Measurements from ENCODE around the gene TBCA. TPM values are rescaled to one million over a fixed set of nuclear protein-coding genes. Genes with fewer than 3 reads are reported as not detected.

The TBCA gene
- total RNA-seq, 1 experiment from 2014 or later = 330 TPM

DNA sequence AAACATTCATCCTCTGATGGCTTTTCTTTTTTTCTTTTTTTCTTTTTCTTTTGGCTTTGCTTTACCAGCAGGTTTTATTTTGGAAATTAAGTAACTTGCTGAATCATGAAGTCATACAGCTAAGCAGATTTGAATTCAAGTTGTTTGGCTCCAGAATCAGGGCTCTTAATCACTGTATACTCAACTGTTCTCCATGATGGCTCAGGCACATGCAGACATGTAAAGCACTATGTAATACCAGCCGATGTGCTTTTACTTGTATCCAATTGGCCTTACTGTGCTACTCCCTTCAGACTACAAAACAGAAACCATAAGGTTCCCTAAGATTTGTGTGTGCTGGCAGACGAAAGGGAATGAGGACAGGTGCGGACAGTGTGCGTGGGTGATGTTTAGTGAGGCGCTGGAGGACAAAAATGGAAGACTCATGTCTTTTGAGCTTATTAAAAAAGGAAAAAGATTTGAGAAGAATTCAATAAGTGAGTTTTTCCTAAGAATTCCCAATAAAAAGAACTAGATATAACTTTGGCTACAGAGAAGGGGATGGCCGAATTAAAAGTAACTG, 92.9 kb downstream of the TBCA start:
- Histone ChIP-seq H3K36me3 (ENCODE audit: control insufficient read depth, insufficient read depth, low read length) (no peaks in the 10 kb centered on the region), H3K4me1 (no peaks in the 10 kb centered on the region), H3K4me3 (ENCODE audit: low read depth, low read length) (no peak overlapping the region), H3K9me3 (no peaks in the 10 kb centered on the region), H3K27me3 (replicated peaks; ENCODE audit: control insufficient read depth, insufficient read depth, low read length) (no peaks in the 10 kb centered on the region)
- Mint-ChIP-seq H3K4me1 (ENCODE audit: low read depth, unreplicated experiment) (no peaks in the 10 kb centered on the region), H3K36me3 (ENCODE audit: insufficient read depth, unreplicated experiment) (peaks cover 5% of the 10 kb centered on the region), H3K27me3 (ENCODE audit: insufficient read depth, unreplicated experiment) (no peaks in the 10 kb centered on the region), H3K27ac (ENCODE audit: unreplicated experiment) (no peak overlapping the region), H3K4me3 (ENCODE audit: unreplicated experiment) (no peak overlapping the region), H3K9me3 (ENCODE audit: unreplicated experiment) (no peaks in the 10 kb centered on the region)
- no peak for DNase-seq
- POLR2A ChIA-PET = no interaction called here
- TF ChIP-seq, protein P1, sequence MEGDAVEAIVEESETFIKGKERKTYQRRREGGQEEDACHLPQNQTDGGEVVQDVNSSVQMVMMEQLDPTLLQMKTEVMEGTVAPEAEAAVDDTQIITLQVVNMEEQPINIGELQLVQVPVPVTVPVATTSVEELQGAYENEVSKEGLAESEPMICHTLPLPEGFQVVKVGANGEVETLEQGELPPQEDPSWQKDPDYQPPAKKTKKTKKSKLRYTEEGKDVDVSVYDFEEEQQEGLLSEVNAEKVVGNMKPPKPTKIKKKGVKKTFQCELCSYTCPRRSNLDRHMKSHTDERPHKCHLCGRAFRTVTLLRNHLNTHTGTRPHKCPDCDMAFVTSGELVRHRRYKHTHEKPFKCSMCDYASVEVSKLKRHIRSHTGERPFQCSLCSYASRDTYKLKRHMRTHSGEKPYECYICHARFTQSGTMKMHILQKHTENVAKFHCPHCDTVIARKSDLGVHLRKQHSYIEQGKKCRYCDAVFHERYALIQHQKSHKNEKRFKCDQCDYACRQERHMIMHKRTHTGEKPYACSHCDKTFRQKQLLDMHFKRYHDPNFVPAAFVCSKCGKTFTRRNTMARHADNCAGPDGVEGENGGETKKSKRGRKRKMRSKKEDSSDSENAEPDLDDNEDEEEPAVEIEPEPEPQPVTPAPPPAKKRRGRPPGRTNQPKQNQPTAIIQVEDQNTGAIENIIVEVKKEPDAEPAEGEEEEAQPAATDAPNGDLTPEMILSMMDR (IDR thresholded peaks at IDR 0.05; ENCODE audit: insufficient read depth in 1 of 2, low read depth in 1 of 2, low read length in 1 of 2, severe bottlenecking in 1 of 2, unreplicated experiment in 1 of 2) = no peak
- intact Hi-C loops (cut with micrococcal nuclease; ENCODE audit: unreplicated experiment) = no loop called here
- CTCF ChIA-PET = no interaction called here
- no TSS peak for BruUV-seq (replicated peaks)

DNA sequence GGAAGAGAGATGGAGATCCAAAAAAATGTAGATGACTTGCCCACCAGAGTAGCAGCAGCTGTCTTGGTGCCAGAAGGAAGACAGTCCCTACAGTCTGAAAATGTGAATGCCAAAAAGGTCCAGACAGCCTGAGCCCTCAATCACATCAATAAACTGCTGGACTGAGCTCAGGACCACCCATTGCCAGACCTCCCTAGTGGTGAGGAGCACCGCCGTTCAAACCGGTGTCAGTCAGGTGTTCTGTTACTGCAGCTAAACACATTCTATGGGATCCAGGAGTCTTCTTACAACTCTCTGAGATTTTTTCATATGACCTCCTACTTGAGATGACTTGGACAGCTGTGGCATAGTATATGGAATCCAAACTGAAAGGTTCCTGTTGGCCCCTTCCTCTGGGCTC, 105.6 kb downstream of the TBCA start:
- no peak overlapping the region for H3K27ac Mint-ChIP-seq (ENCODE audit: unreplicated experiment)
- TF ChIP-seq, protein P1 (IDR thresholded peaks at IDR 0.05; ENCODE audit: insufficient read depth in 1 of 2, low read depth in 1 of 2, low read length in 1 of 2, severe bottlenecking in 1 of 2, unreplicated experiment in 1 of 2) = no peak
- no peaks in the 10 kb centered on the region for H3K27me3 ChIP-seq (replicated peaks; ENCODE audit: control insufficient read depth, insufficient read depth, low read length)
- intact Hi-C loops (cut with micrococcal nuclease; ENCODE audit: unreplicated experiment) = no loop called here
- H3K4me3 Mint-ChIP-seq (ENCODE audit: unreplicated experiment) = no peak overlapping the region
- POLR2A ChIA-PET = no interaction called here
- no peak overlapping the region for H3K4me3 ChIP-seq (ENCODE audit: low read depth, low read length)
- H3K9me3 ChIP-seq = peaks cover 3% of the 10 kb centered on the region; the same call in 1 of the 2 replicates
- CTCF ChIA-PET = no interaction called here
- H3K4me1 Mint-ChIP-seq (ENCODE audit: low read depth, unreplicated experiment) = no peaks in the 10 kb centered on the region
- no peaks in the 10 kb centered on the region for H3K36me3 ChIP-seq (ENCODE audit: control insufficient read depth, insufficient read depth, low read length)
- peaks cover 13% of the 10 kb centered on the region for H3K9me3 Mint-ChIP-seq (ENCODE audit: unreplicated experiment)
- DNase-seq = no peak
- H3K36me3 Mint-ChIP-seq (ENCODE audit: insufficient read depth, unreplicated experiment) = no peaks in the 10 kb centered on the region
- no peaks in the 10 kb centered on the region for H3K4me1 ChIP-seq
- peaks cover 8% of the 10 kb centered on the region for H3K27me3 Mint-ChIP-seq (ENCODE audit: insufficient read depth, unreplicated experiment)
- BruUV-seq (replicated peaks) = no TSS peak

DNA sequence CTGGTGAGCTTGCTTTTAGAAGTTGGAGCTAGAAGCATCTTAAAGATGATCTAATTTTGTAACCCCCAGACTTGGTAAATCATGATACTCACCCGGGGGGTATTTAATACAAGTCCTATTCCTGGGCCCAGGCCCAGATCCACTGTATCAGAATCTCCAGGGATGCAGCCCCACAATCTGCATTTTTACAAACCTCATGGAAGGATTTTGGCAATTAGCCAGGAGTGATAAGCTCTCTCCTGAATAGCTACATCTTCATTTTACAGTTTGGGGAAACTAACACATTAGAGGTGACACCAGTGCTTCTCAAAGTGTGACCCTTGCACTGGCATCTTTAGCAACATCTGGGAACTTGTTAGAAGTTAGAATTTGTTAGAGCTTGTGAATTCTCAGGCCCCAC, 106.5 kb downstream of the TBCA start:
- Mint-ChIP-seq H3K9me3 (ENCODE audit: unreplicated experiment) (peaks cover 6% of the 10 kb centered on the region), H3K36me3 (ENCODE audit: insufficient read depth, unreplicated experiment) (no peaks in the 10 kb centered on the region), H3K4me3 (ENCODE audit: unreplicated experiment) (no peak overlapping the region), H3K27me3 (ENCODE audit: insufficient read depth, unreplicated experiment) (peaks cover 8% of the 10 kb centered on the region), H3K27ac (ENCODE audit: unreplicated experiment) (no peak overlapping the region), H3K4me1 (ENCODE audit: low read depth, unreplicated experiment) (no peaks in the 10 kb centered on the region)
- no peaks in the 10 kb centered on the region for H3K27me3 ChIP-seq (replicated peaks; ENCODE audit: control insufficient read depth, insufficient read depth, low read length)
- no peaks in the 10 kb centered on the region for H3K36me3 ChIP-seq (ENCODE audit: control insufficient read depth, insufficient read depth, low read length)
- POLR2A ChIA-PET = no interaction called here
- intact Hi-C loops (cut with micrococcal nuclease; ENCODE audit: unreplicated experiment) = no loop called here
- no peak for DNase-seq
- BruUV-seq (replicated peaks) = no TSS peak
- H3K9me3 ChIP-seq = no peaks in the 10 kb centered on the region
- H3K4me3 ChIP-seq (ENCODE audit: low read depth, low read length) = no peak overlapping the region
- no peaks in the 10 kb centered on the region for H3K4me1 ChIP-seq
- TF ChIP-seq, protein P1 (IDR thresholded peaks at IDR 0.05; ENCODE audit: insufficient read depth in 1 of 2, low read depth in 1 of 2, low read length in 1 of 2, severe bottlenecking in 1 of 2, unreplicated experiment in 1 of 2) = no peak
- CTCF ChIA-PET = no interaction called here

All from Caco-2 (cell line).